GM12891 (cell line): ENCODE measurements around the gene PNLIPRP2.

ENCODE experiments used
- PAX5 ChIP-seq: IDR thresholded peaks from 2 replicates; pipeline ENCODE4 v1.6.1; 2011; ENCODE audit warnings: low read length, moderate library complexity, mild to moderate bottlenecking; ENCODE audit not compliant: insufficient read depth, severe bottlenecking
- POLR2A ChIP-seq: IDR thresholded peaks from 2 replicates; pipeline ENCODE4 v1.6.1; 2011; ENCODE audit warnings: low read depth, low read length, control low read depth
- POLR2AphosphoS5 ChIP-seq: IDR thresholded peaks from 2 replicates; pipeline ENCODE4 v1.6.1; 2011; ENCODE audit warnings: low read depth, low read length, control low read depth
- POU2F2 ChIP-seq: IDR thresholded peaks from 2 replicates; pipeline ENCODE4 v1.6.1; 2011; ENCODE audit warnings: low read depth, mild to moderate bottlenecking, control low read depth, low read length, moderate library complexity
- SPI1 ChIP-seq: IDR thresholded peaks from 2 replicates; pipeline ENCODE4 v1.6.1; 2011; ENCODE audit warnings: low read depth, low read length, control low read depth
- TAF1 ChIP-seq: IDR thresholded peaks from 2 replicates; pipeline ENCODE4 v1.6.1; 2011; ENCODE audit warnings: low read depth, low read length, control low read depth

- TF ChIP-seq POLR2A (no peak), SPI1 (no peak), TAF1 (no peak), POLR2AphosphoS5 (no peak), POU2F2 (no peak), PAX5 (no peak)
These were observed 70.9 kb downstream of the PNLIPRP2 start for GRCh38 chr10:116691635-116692034.
